Naive thymus-derived CD8-positive, alpha-beta T cell (primary cell): ENCODE measurements around the gene GATA5. TPM values are rescaled to one million over a fixed set of nuclear protein-coding genes. Genes with fewer than 3 reads are reported as not detected.

ENCODE experiments used
- ATAC-seq, 2 donors: fragments of 150-1000 bp; cut with Tn5 transposase in 1 of 2; sonication (Bioruptor Pico), chemical (Tn5 transposase) in 1 of 2; 1 replicate in 1 of 2; 2 replicates in 1 of 2; pipeline ENCODE4 v1.10.0; 2021; ENCODE audit warnings: mild to moderate bottlenecking in 2 of 2, moderate library complexity in 2 of 2
- POLR2A ChIA-PET: fragments of 350-600 bp; sonication (Branson Sonifier 250); formaldehyde crosslinking; loops from one replicate; lab custom pipeline; 2021; ENCODE audit warnings: antibody characterized with exemption; lab: Charles Lee
- DNase-seq, 10 donors: peaks; one replicate each; pipeline versions ENCODE4 v3.0.0 to v3.0.0-alpha.2; 2020 to 2022
- H3K27ac Mint-ChIP-seq, 10 donors: one replicate each; pipeline ENCODE4 v1.8.0; 2020 to 2022; ENCODE audit warnings: mild to moderate bottlenecking in 10 of 10, mixed read lengths in 10 of 10, moderate library complexity in 4 of 10, inconsistent platforms in 1 of 10
- H3K27me3 Mint-ChIP-seq, 5 donors: one replicate each; pipeline ENCODE4 v1.8.0; 2021 to 2022; ENCODE audit warnings: mixed read lengths in 5 of 5
- H3K36me3 Mint-ChIP-seq, 3 donors: one replicate each; pipeline ENCODE4 v1.8.0; 2020 to 2022; ENCODE audit warnings: mixed read lengths in 3 of 3, mild to moderate bottlenecking in 2 of 3, inconsistent platforms in 1 of 3
- H3K4me1 Mint-ChIP-seq, 4 donors: one replicate each; pipeline ENCODE4 v1.8.0; 2021 to 2022; ENCODE audit warnings: mixed read lengths in 4 of 4
- H3K4me3 Mint-ChIP-seq, 10 donors: one replicate each; pipeline ENCODE4 v1.8.0; 2020 to 2022; ENCODE audit warnings: mild to moderate bottlenecking in 10 of 10, mixed read lengths in 10 of 10, moderate library complexity in 6 of 10, inconsistent platforms in 1 of 10
- H3K9me3 Mint-ChIP-seq, 9 donors: one replicate each; pipeline ENCODE4 v1.8.0; 2020 to 2022; ENCODE audit warnings: mixed read lengths in 9 of 9, mild to moderate bottlenecking in 3 of 9, inconsistent platforms in 1 of 9, moderate library complexity in 1 of 9
- polyA plus RNA-seq, 3 donors: library from polyadenylated mRNA; unstranded; fragments of 300-500 nt; fragmentation: Illumina TruSeq; gene quantifications; one replicate each; pipeline ENCODE4 v1.2.3, GENCODE V29; 2021
- total RNA-seq, 8 experiments: library from RNA in 2 of 8; stranded (reverse) in 2 of 8; gene quantifications; one replicate each; pipeline ENCODE4 v1.2.3 and lab custom pipeline; 2021 to 2026

Gene GATA5
- total and polyA plus RNA-seq, 5 experiments from 2014 or later, result not detected

- Mint-ChIP-seq H3K27ac (no peak overlapping the region), H3K36me3 (no peaks in the 10 kb centered on the region), H3K27me3 (peaks cover 4 to 24% (median 6%) of the 10 kb centered on the region in 5 donors), H3K4me3 (no peak overlapping the region), H3K9me3 (no peaks in the 10 kb centered on the region), H3K4me1 (no peaks in the 10 kb centered on the region)
- POLR2A ChIA-PET, result no interaction called here
- ATAC-seq (no peak), DNase-seq (no peak)
These were observed 22.5 kb downstream of the GATA5 start for GRCh38 chr20:62453186-62453808.

GRCh38 chr20:62452475-62453095 is 23.2 kb downstream of the GATA5 start:
- H3K36me3 Mint-ChIP-seq, result no peaks in the 10 kb centered on the region
- peaks cover 3 to 24% (median 9%) of the 10 kb centered on the region in 5 donors for H3K27me3 Mint-ChIP-seq
- no peak overlapping the region for H3K27ac Mint-ChIP-seq
- ATAC-seq (no peak), DNase-seq (no peak)
- no peaks in the 10 kb centered on the region for H3K9me3 Mint-ChIP-seq
- H3K4me3 Mint-ChIP-seq, result no peak overlapping the region
- POLR2A ChIA-PET, result no interaction called here
- H3K4me1 Mint-ChIP-seq, result no peaks in the 10 kb centered on the region

GRCh38 chr20:62451970-62452369 is 23.8 kb downstream of the GATA5 start:
- ATAC-seq, result no peak

GRCh38 chr20:62451156-62451767 is 24.5 kb downstream of the GATA5 start:
- POLR2A ChIA-PET, result no interaction called here
- H3K9me3 Mint-ChIP-seq, result no peaks in the 10 kb centered on the region
- no peaks in the 10 kb centered on the region for H3K36me3 Mint-ChIP-seq
- no peak for DNase-seq
- H3K4me1 Mint-ChIP-seq, result no peaks in the 10 kb centered on the region
- no peak overlapping the region for H3K4me3 Mint-ChIP-seq
- no peak overlapping the region for H3K27ac Mint-ChIP-seq
- peaks cover 1 to 24% (median 9%) of the 10 kb centered on the region in 5 donors for H3K27me3 Mint-ChIP-seq
- ATAC-seq, result no peak

More at GRCh38 chr20:62451970-62452369, 23.8 kb downstream of the GATA5 start:
- no peak overlapping the region for H3K4me3 Mint-ChIP-seq
- H3K27ac Mint-ChIP-seq, result no peak overlapping the region
- DNase-seq, result no peak
- H3K4me1 Mint-ChIP-seq, result no peaks in the 10 kb centered on the region
- POLR2A ChIA-PET, result no interaction called here
- no peaks in the 10 kb centered on the region for H3K36me3 Mint-ChIP-seq
- no peaks in the 10 kb centered on the region for H3K9me3 Mint-ChIP-seq
- H3K27me3 Mint-ChIP-seq, result peaks cover 1 to 24% (median 10%) of the 10 kb centered on the region in 5 donors

- DNase-seq, result no peak
- Mint-ChIP-seq H3K36me3 (no peaks in the 10 kb centered on the region), H3K27ac (no peak overlapping the region), H3K27me3 (peaks cover 0 to 24% (median 6%) of the 10 kb centered on the region in 5 donors), H3K4me1 (no peaks in the 10 kb centered on the region), H3K4me3 (no peak overlapping the region), H3K9me3 (no peaks in the 10 kb centered on the region)
- POLR2A ChIA-PET, result no interaction called here
- no peak for ATAC-seq
These were observed 25.7 kb downstream of the GATA5 start for GRCh38 chr20:62449951-62450691.

GRCh38 chr20:62448788-62449187 is 27.0 kb downstream of the GATA5 start:
- ATAC-seq (no peak), DNase-seq (no peak)
- Mint-ChIP-seq H3K36me3 (no peaks in the 10 kb centered on the region), H3K4me3 (no peak overlapping the region), H3K9me3 (no peaks in the 10 kb centered on the region), H3K27me3 (peaks cover 0 to 24% (median 6%) of the 10 kb centered on the region in 5 donors), H3K4me1 (no peaks in the 10 kb centered on the region), H3K27ac (no peak overlapping the region)
- POLR2A ChIA-PET, result no interaction called here

GRCh38 chr20:62448038-62448437 is 27.8 kb downstream of the GATA5 start:
- DNase-seq (no peak), ATAC-seq (no peak)
- no peaks in the 10 kb centered on the region for H3K9me3 Mint-ChIP-seq
- no peaks in the 10 kb centered on the region for H3K36me3 Mint-ChIP-seq
- no peak overlapping the region for H3K4me3 Mint-ChIP-seq
- POLR2A ChIA-PET, result no interaction called here
- no peak overlapping the region for H3K27ac Mint-ChIP-seq
- no peaks in the 10 kb centered on the region for H3K4me1 Mint-ChIP-seq
- peaks cover 0 to 24% (median 6%) of the 10 kb centered on the region in 5 donors for H3K27me3 Mint-ChIP-seq

- Mint-ChIP-seq H3K9me3 (no peaks in the 10 kb centered on the region), H3K27ac (peak overlapping the region in 2 of 10 donors; percentile 21 to 40), H3K4me3 (no peak overlapping the region), H3K27me3 (peaks cover 0 to 24% (median 6%) of the 10 kb centered on the region in 5 donors), H3K36me3 (no peaks in the 10 kb centered on the region), H3K4me1 (no peaks in the 10 kb centered on the region)
- no peak for ATAC-seq
- POLR2A ChIA-PET, result no interaction called here
- no peak for DNase-seq
These were observed 28.6 kb downstream of the GATA5 start for GRCh38 chr20:62446888-62447869.

- no peaks in the 10 kb centered on the region for H3K9me3 Mint-ChIP-seq
- ATAC-seq (no peak), DNase-seq (no peak)
- POLR2A ChIA-PET, result no interaction called here
- H3K27me3 Mint-ChIP-seq, result peaks cover 0 to 24% (median 6%) of the 10 kb centered on the region in 5 donors
- H3K4me1 Mint-ChIP-seq, result no peaks in the 10 kb centered on the region
- no peak overlapping the region for H3K4me3 Mint-ChIP-seq
- H3K27ac Mint-ChIP-seq, result no peak overlapping the region
- no peaks in the 10 kb centered on the region for H3K36me3 Mint-ChIP-seq
These were observed 29.3 kb downstream of the GATA5 start for GRCh38 chr20:62446481-62446880.

GRCh38 chr20:62445553-62446340 is 30.0 kb downstream of the GATA5 start:
- ATAC-seq (no peak), DNase-seq (no peak)
- H3K4me3 Mint-ChIP-seq, result no peak overlapping the region
- H3K27ac Mint-ChIP-seq, result no peak overlapping the region
- H3K9me3 Mint-ChIP-seq, result no peaks in the 10 kb centered on the region
- POLR2A ChIA-PET, result no interaction called here
- H3K36me3 Mint-ChIP-seq, result no peaks in the 10 kb centered on the region
- H3K4me1 Mint-ChIP-seq, result no peaks in the 10 kb centered on the region
- H3K27me3 Mint-ChIP-seq, result peaks cover 0 to 24% (median 6%) of the 10 kb centered on the region in 5 donors

GRCh38 chr20:62444286-62444685 is 31.5 kb downstream of the GATA5 start:
- POLR2A ChIA-PET, result no interaction called here
- DNase-seq, result no peak
- H3K27me3 Mint-ChIP-seq, result peaks cover 0 to 17% (median 6%) of the 10 kb centered on the region in 5 donors
- H3K36me3 Mint-ChIP-seq, result no peaks in the 10 kb centered on the region
- ATAC-seq, result no peak
- no peak overlapping the region for H3K4me3 Mint-ChIP-seq
- peaks cover 0 to 2% (median 0%) of the 10 kb centered on the region in 4 donors for H3K4me1 Mint-ChIP-seq
- no peaks in the 10 kb centered on the region for H3K9me3 Mint-ChIP-seq
- H3K27ac Mint-ChIP-seq, result no peak overlapping the region
